Trophoblast cell (in vitro differentiated cells and primary cell): ENCODE results near the gene CCDC78.

ENCODE experiments used
- DNase-seq, 2 donors: peaks; one replicate each; pipeline ENCODE4 v3.0.0-alpha.2; 2016
- H2AFZ ChIP-seq: 2 replicates; pipeline ENCODE4 v1.6.1; 2013; ENCODE audit warnings: low read length, moderate library complexity, mild to moderate bottlenecking; ENCODE audit not compliant: insufficient read depth, poor library complexity
- H2AK5ac ChIP-seq: 2 replicates; pipeline ENCODE4 v1.6.1; 2013; ENCODE audit warnings: mild to moderate bottlenecking, low read length
- H2BK120ac ChIP-seq: 2 replicates; pipeline ENCODE4 v1.6.1; 2013; ENCODE audit warnings: low read length, mild to moderate bottlenecking, moderate library complexity; ENCODE audit not compliant: insufficient read depth, poor library complexity
- H2BK12ac ChIP-seq: 2 replicates; pipeline ENCODE4 v1.6.1; 2013; ENCODE audit warnings: mild to moderate bottlenecking, low read length, moderate library complexity
- H2BK5ac ChIP-seq: 2 replicates; pipeline ENCODE4 v1.6.1; 2013; ENCODE audit warnings: low read length, low read depth, moderate library complexity, mild to moderate bottlenecking; ENCODE audit not compliant: poor library complexity
- H3K14ac ChIP-seq: 2 replicates; pipeline ENCODE4 v1.6.1; 2013; ENCODE audit warnings: mild to moderate bottlenecking, low read length
- H3K18ac ChIP-seq: 2 replicates; pipeline ENCODE4 v1.6.1; 2013; ENCODE audit warnings: mild to moderate bottlenecking, low read length
- H3K23ac ChIP-seq: 2 replicates; pipeline ENCODE4 v1.6.1; 2013; ENCODE audit warnings: low read length
- H3K27ac ChIP-seq: 2 replicates; pipeline ENCODE4 v1.5.1; 2013; ENCODE audit warnings: low read depth, mild to moderate bottlenecking, inconsistent platforms, low read length, moderate library complexity
- H3K27me3 ChIP-seq: 2 replicates; pipeline ENCODE4 v1.6.1; 2013; ENCODE audit warnings: inconsistent platforms, mild to moderate bottlenecking, low read length, moderate library complexity; ENCODE audit not compliant: insufficient read depth
- H3K36me3 ChIP-seq, 2 experiments: 1 replicate in 1 of 2; 2 replicates in 1 of 2; pipeline ENCODE4 v1.6.1; 2013; ENCODE audit warnings: low read length in 2 of 2, mild to moderate bottlenecking in 2 of 2, moderate library complexity in 1 of 2; ENCODE audit not compliant: insufficient read depth in 2 of 2, control insufficient read depth in 1 of 2
- H3K4ac ChIP-seq: 2 replicates; pipeline ENCODE4 v1.6.1; 2013; ENCODE audit warnings: low read depth, mild to moderate bottlenecking, low read length, moderate library complexity
- H3K4me1 ChIP-seq, 2 experiments: 1 replicate in 1 of 2; 2 replicates in 1 of 2; pipeline ENCODE4 v1.6.1; 2013; ENCODE audit warnings: low read length in 2 of 2, mild to moderate bottlenecking in 2 of 2, moderate library complexity in 1 of 2; ENCODE audit not compliant: insufficient read depth in 2 of 2, control insufficient read depth in 1 of 2
- H3K4me2 ChIP-seq: 2 replicates; pipeline ENCODE4 v1.6.1; 2013; ENCODE audit warnings: inconsistent platforms, mild to moderate bottlenecking, low read length, moderate library complexity
- H3K4me3 ChIP-seq: 2 replicates; pipeline ENCODE4 v1.5.1; 2013; ENCODE audit warnings: mild to moderate bottlenecking, low read depth, low read length, inconsistent platforms
- H3K79me1 ChIP-seq: one replicate; pipeline ENCODE4 v1.6.1; 2013; ENCODE audit warnings: low read length
- H3K79me2 ChIP-seq: 2 replicates; pipeline ENCODE4 v1.6.1; 2013; ENCODE audit warnings: low read length, mild to moderate bottlenecking; ENCODE audit not compliant: control insufficient read depth, insufficient read depth, poor library complexity
- H3K9ac ChIP-seq: 2 replicates; pipeline ENCODE4 v1.6.1; 2013; ENCODE audit warnings: mild to moderate bottlenecking, low read length
- H3K9me3 ChIP-seq: 2 replicates; pipeline ENCODE4 v1.6.1; 2013; ENCODE audit warnings: low read depth, mild to moderate bottlenecking, control low read depth, inconsistent platforms, low read length; ENCODE audit not compliant: insufficient read depth
- H4K12ac ChIP-seq: 2 replicates; pipeline ENCODE4 v1.6.1; 2013; ENCODE audit warnings: low read depth, mild to moderate bottlenecking, low read length, moderate library complexity
- H4K8ac ChIP-seq: 2 replicates; pipeline ENCODE4 v1.6.1; 2013; ENCODE audit warnings: low read depth, mild to moderate bottlenecking, low read length, moderate library complexity
- H4K91ac ChIP-seq: one replicate; pipeline ENCODE4 v1.6.1; 2013; ENCODE audit warnings: low read depth, mild to moderate bottlenecking, low read length, moderate library complexity
- WGBS: extraction: QIAGEN DNeasy Blood & Tissue Kit; methylation state at CpG from one replicate; pipeline ENCODE4 v1.1.7; 2013; ENCODE audit warnings: missing lambda C conversion rate; ENCODE audit not compliant: insufficient read length, insufficient coverage; ENCODE audit errors: extremely low coverage; 5-methylcytosine and 5-hydroxymethylcytosine counted together

Gene CCDC78

GRCh38 chr16:733382-734207 lies 7.4 kb upstream of the CCDC78 start:
- no peak overlapping the region for H3K4ac ChIP-seq
- H2AK5ac ChIP-seq: no peak overlapping the region
- H3K79me1 ChIP-seq: peaks cover under 1% of the 10 kb centered on the region
- no peak overlapping the region for H3K14ac ChIP-seq
- no peak overlapping the region for H3K4me3 ChIP-seq
- no peak overlapping the region for H2BK5ac ChIP-seq
- no peak overlapping the region for H4K12ac ChIP-seq
- no peak overlapping the region for H2AFZ ChIP-seq
- no peak overlapping the region for H3K27ac ChIP-seq
- H4K8ac ChIP-seq: no peak overlapping the region
- peaks cover 49 to 60% of the 10 kb centered on the region in 2 experiments for H3K36me3 ChIP-seq
- no peak overlapping the region for H2BK12ac ChIP-seq
- H3K4me1 ChIP-seq: peaks cover under 1% of the 10 kb centered on the region in 2 experiments
- no peak overlapping the region for H3K9ac ChIP-seq
- DNase-seq: peak in 1 of 2 donors; percentile 50
- H3K4me2 ChIP-seq: no peak overlapping the region
- H2BK120ac ChIP-seq: no peak overlapping the region
- no peak overlapping the region for H3K18ac ChIP-seq
- H4K91ac ChIP-seq: no peak overlapping the region
- no CpG with 5 or more reads among the region's 34 CpGs for WGBS
- no peaks in the 10 kb centered on the region for H3K79me2 ChIP-seq
- no peaks in the 10 kb centered on the region for H3K9me3 ChIP-seq
- no peaks in the 10 kb centered on the region for H3K27me3 ChIP-seq
- H3K23ac ChIP-seq: no peak overlapping the region

DNA sequence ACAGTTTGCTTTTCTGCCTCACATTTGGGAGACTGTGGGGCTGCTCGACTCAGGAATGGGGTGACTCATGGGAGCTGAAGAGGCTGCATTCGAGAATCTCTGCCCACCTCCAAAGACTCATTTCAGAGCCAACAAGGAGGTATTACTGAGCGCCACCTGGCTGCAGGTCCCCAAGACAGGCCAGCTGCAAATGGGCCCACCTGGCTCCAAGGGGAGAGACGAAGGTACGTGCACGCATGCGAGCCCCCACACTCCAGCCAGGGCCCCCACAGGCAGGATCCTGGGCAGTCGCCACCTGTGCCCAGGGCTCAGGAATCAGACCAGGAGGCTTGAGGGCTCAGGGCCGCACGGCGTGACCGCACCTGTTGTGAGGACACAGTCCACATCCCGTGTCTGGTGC lies 6.7 kb upstream of the CCDC78 start:
- Histone ChIP-seq H3K14ac (no peak overlapping the region), H3K4me1 (peaks cover 3% of the 10 kb centered on the region in 2 experiments), H3K79me1 (peaks cover 3% of the 10 kb centered on the region), H3K79me2 (no peaks in the 10 kb centered on the region), H3K18ac (no peak overlapping the region), H2AK5ac (no peak overlapping the region), H4K91ac (no peak overlapping the region), H3K23ac (no peak overlapping the region), H4K8ac (no peak overlapping the region), H3K9me3 (no peaks in the 10 kb centered on the region), H2BK120ac (no peak overlapping the region), H3K27ac (no peak overlapping the region), H3K27me3 (no peaks in the 10 kb centered on the region), H3K9ac (no peak overlapping the region), H3K4ac (no peak overlapping the region), H2BK5ac (no peak overlapping the region), H3K36me3 (peaks cover 49 to 58% of the 10 kb centered on the region in 2 experiments), H3K4me3 (no peak overlapping the region), H2AFZ (no peak overlapping the region), H3K4me2 (no peak overlapping the region), H2BK12ac (no peak overlapping the region), H4K12ac (no peak overlapping the region)
- DNase-seq: no peak
- no CpG with 5 or more reads among the region's 13 CpGs for WGBS

- no peak overlapping the region for H3K23ac ChIP-seq
- H3K4me2 ChIP-seq: no peak overlapping the region
- no peak overlapping the region for H4K8ac ChIP-seq
- H3K9ac ChIP-seq: no peak overlapping the region
- no peak overlapping the region for H3K27ac ChIP-seq
- H3K4ac ChIP-seq: no peak overlapping the region
- no CpG with 5 or more reads among the region's 12 CpGs for WGBS
- no peak overlapping the region for H3K18ac ChIP-seq
- H2BK5ac ChIP-seq: no peak overlapping the region
- H3K14ac ChIP-seq: no peak overlapping the region
- H2AK5ac ChIP-seq: no peak overlapping the region
- H3K4me1 ChIP-seq: peaks cover 7 to 9% of the 10 kb centered on the region in 2 experiments
- H4K91ac ChIP-seq: no peak overlapping the region
- no peak overlapping the region for H2BK120ac ChIP-seq
- no peak overlapping the region for H3K4me3 ChIP-seq
- peaks cover 46 to 58% of the 10 kb centered on the region in 2 experiments for H3K36me3 ChIP-seq
- no peaks in the 10 kb centered on the region for H3K9me3 ChIP-seq
- H2AFZ ChIP-seq: no peak overlapping the region
- no peak for DNase-seq
- H3K79me1 ChIP-seq: peaks cover 3% of the 10 kb centered on the region
- H3K79me2 ChIP-seq: no peaks in the 10 kb centered on the region
- H4K12ac ChIP-seq: no peak overlapping the region
- H2BK12ac ChIP-seq: no peak overlapping the region
- H3K27me3 ChIP-seq: peaks cover 5% of the 10 kb centered on the region
These were observed 6.1 kb upstream of the CCDC78 start for GRCh38 chr16:732332-732731.

GRCh38 chr16:730666-731509 lies 4.6 kb upstream of the CCDC78 start:
- no peak overlapping the region for H2AFZ ChIP-seq
- H3K14ac ChIP-seq: no peak overlapping the region
- H3K4me3 ChIP-seq: no peak overlapping the region
- no peak overlapping the region for H2BK12ac ChIP-seq
- no peak overlapping the region for H4K8ac ChIP-seq
- H3K4me1 ChIP-seq: peaks cover 10 to 13% of the 10 kb centered on the region in 2 experiments
- no peak overlapping the region for H2BK120ac ChIP-seq
- no peak overlapping the region for H3K18ac ChIP-seq
- H3K4me2 ChIP-seq: no peak overlapping the region
- H2BK5ac ChIP-seq: no peak overlapping the region
- H2AK5ac ChIP-seq: no peak overlapping the region
- no peak overlapping the region for H3K9ac ChIP-seq
- H4K12ac ChIP-seq: no peak overlapping the region
- H3K27me3 ChIP-seq: peaks cover 7% of the 10 kb centered on the region
- DNase-seq: no peak
- peaks cover 1% of the 10 kb centered on the region for H3K9me3 ChIP-seq
- H4K91ac ChIP-seq: no peak overlapping the region
- peaks cover 35 to 45% of the 10 kb centered on the region in 2 experiments for H3K36me3 ChIP-seq
- H3K79me2 ChIP-seq: no peaks in the 10 kb centered on the region
- peaks cover 3% of the 10 kb centered on the region for H3K79me1 ChIP-seq
- H3K23ac ChIP-seq: no peak overlapping the region
- H3K27ac ChIP-seq: no peak overlapping the region
- no peak overlapping the region for H3K4ac ChIP-seq
- no CpG with 5 or more reads among the region's 22 CpGs for whole genome bisulfite sequencing
